Lower leg skin (tissue), 3 donors: Measurements from ENCODE around the gene ANKRD62.

Experiments
- POLR2A ChIP-seq, 2 donors: fragments of 450-650 bp; IDR thresholded peaks; one replicate each; pipeline ENCODE4 v1.6.1; 2016 to 2017; ENCODE audit warnings: antibody characterized with exemption in 2 of 2, mild to moderate bottlenecking in 1 of 2, moderate library complexity in 1 of 2
- TF ChIP-seq, protein P1 (sequence below), 3 donors: fragments of 450-650 bp; IDR thresholded peaks; one replicate each; pipeline ENCODE4 v1.5.1; 2016; ENCODE audit warnings: antibody characterized with exemption in 3 of 3, mild to moderate bottlenecking in 3 of 3, moderate library complexity in 2 of 3

DNA sequence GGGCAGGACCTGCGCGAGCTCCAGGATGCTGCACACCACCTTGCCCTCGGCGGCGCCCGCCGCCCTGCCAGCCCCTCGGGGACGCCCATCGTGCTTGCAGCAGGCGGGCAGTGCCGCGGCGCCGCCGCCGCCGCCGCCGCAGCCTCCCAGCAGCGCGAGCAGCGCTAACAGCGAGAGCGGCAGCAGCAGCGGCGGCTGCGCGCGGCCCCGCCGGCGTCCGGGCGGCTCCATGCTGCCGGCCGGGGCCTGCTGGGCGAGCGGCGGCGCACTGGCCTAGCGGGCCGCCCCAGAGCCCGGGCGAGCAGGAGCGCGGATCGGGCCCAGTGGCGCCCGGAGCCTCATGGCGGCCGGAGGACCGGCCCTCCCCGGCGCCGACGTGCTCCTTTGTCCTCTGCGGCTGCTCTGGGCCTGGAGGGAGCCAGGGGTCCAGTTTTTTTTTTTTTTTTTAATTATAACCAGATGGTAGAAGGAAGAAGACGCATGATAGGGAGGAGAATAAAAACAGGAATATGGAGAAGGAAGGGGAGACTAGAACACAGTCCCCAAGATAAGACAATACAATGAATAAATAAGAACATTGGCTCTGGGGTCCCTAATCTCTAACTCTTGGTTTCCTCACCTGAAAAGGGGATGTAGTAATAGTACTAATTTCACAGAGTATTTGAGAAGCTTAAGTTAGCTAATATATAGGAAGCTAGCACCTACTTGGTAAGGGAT, 17.1 kb upstream of the ANKRD62 start:
- TF ChIP-seq, protein P1, sequence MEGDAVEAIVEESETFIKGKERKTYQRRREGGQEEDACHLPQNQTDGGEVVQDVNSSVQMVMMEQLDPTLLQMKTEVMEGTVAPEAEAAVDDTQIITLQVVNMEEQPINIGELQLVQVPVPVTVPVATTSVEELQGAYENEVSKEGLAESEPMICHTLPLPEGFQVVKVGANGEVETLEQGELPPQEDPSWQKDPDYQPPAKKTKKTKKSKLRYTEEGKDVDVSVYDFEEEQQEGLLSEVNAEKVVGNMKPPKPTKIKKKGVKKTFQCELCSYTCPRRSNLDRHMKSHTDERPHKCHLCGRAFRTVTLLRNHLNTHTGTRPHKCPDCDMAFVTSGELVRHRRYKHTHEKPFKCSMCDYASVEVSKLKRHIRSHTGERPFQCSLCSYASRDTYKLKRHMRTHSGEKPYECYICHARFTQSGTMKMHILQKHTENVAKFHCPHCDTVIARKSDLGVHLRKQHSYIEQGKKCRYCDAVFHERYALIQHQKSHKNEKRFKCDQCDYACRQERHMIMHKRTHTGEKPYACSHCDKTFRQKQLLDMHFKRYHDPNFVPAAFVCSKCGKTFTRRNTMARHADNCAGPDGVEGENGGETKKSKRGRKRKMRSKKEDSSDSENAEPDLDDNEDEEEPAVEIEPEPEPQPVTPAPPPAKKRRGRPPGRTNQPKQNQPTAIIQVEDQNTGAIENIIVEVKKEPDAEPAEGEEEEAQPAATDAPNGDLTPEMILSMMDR (IDR thresholded peaks at IDR 0.05) = no peak
- TF ChIP-seq POLR2A (IDR thresholded peaks at IDR 0.05) = no peak
